ENCODE results near the gene TDG.

The TDG gene

DNA sequence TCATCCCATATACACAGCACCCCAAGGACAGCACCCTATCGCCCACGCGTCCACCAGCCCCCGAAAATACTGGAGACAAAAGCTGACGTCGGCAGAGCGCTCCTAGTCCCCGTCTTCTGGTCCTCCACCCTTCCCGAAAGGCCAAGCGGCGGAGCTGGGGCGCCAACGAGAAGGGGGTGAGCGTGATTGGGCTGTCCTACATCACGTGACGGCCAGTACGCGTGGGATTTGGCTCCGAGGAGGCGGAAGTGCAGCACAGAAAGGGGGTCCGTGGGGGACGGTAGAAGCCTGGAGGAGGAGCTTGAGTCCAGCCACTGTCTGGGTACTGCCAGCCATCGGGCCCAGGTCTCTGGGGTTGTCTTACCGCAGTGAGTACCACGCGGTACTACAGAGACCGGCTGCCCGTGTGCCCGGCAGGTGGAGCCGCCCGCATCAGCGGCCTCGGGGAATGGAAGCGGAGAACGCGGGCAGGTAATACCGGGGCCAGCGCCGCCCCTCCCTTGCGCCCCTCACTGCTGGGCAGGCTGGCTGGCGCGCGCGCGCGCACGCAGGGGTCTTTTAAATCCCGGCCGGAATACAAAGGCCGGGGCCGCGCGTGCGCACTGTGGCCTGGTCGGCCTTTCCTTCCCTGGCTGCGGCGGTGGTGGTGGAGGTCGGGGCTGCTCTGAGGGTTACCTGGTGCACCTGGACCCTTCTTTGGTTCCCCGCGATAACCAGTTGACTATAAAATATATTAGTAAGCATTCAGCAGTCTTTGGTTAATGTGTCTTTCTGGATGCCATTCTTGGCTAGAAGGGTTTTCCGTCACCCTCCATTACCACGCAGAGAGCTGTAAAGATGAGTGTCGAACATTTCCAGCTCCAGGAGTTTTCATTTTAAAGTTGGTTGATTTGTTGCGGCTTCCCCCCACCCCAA is at the start of gene TDG:
TSS of gene TDG (plus strand) at position 283 of the 915 bp plus-strand sequence. CDS start at position 449, 166 bp downstream.
- TF ChIP-seq, protein P1, sequence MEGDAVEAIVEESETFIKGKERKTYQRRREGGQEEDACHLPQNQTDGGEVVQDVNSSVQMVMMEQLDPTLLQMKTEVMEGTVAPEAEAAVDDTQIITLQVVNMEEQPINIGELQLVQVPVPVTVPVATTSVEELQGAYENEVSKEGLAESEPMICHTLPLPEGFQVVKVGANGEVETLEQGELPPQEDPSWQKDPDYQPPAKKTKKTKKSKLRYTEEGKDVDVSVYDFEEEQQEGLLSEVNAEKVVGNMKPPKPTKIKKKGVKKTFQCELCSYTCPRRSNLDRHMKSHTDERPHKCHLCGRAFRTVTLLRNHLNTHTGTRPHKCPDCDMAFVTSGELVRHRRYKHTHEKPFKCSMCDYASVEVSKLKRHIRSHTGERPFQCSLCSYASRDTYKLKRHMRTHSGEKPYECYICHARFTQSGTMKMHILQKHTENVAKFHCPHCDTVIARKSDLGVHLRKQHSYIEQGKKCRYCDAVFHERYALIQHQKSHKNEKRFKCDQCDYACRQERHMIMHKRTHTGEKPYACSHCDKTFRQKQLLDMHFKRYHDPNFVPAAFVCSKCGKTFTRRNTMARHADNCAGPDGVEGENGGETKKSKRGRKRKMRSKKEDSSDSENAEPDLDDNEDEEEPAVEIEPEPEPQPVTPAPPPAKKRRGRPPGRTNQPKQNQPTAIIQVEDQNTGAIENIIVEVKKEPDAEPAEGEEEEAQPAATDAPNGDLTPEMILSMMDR (IDR thresholded peaks at IDR 0.05; ENCODE audit: insufficient read depth, missing control alignments) = no peak
- FAIRE-seq (no peak), DNase-seq (ENCODE audit: insufficient read length, low spot score) (peak; percentile 58)

DNA sequence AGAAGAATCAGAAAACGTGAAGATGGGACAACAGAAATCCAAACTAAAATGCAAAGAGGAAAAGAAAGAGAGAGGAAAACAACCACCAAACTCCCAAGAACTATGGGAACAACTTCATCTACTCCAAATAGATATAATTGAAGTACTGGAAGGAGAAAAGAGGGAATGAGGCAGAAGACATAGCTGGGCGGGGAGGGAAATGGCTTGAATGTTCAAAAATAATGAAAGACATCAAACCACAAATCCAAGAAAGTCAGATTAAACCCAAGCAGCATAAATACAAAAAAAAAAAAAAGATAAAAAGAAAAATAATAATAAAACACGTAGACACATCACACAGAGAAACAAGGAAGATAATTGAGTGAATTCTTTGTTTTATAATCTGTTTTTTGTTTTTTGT is 47.8 kb upstream of the TDG start:
- TF ChIP-seq, protein P1 (IDR thresholded peaks at IDR 0.05; ENCODE audit: insufficient read depth, missing control alignments) = no peak
- no peak for FAIRE-seq

DNA sequence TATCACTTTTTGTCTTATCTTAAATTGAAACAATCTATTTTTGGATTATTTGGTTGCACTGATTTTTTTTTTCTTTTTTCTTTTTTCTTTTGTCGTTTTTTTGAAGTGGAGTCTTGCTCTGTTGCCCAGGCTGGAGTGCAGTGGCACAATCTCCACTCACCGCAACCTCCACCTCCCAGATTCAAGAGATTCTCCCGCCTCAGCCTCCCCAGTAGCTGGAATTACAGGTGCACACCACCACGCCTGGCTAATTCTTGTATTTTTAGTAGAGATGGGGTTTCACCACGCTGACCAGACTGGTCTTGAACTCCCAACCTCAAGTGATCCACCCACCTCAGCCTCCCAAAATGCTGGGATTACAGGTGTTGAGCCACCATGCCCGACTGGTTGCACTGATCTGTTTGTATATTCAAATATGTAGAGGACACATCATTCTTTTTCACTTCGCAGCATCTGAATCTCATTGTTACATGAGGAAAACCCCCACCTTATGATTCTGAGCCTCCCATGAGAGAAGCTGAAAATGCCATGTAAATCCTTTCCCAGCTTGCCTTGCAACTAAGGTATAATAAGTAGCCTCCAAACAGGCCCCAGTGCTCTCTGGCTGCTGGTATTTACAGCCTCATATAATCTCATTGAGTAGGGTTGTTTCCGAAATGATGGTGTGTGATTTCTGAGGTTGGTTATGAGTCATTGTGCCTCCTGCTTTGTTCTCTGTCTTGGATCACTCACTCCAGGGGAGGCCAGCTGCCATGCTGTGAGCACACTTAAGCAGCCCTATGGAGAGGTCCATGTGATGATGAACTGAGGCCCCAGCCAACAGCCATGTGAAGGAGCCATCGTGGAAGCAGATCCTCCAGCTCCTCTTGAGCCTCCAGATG is 40.7 kb upstream of the TDG start:
- DNase-seq (ENCODE audit: insufficient read length, low spot score) = no peak
- FAIRE-seq = no peak
- TF ChIP-seq, protein P1 (IDR thresholded peaks at IDR 0.05; ENCODE audit: insufficient read depth, missing control alignments) = no peak

More for the DNA sequence above, 47.8 kb upstream of the TDG start:
- DNase-seq (ENCODE audit: insufficient read length, low spot score) = no peak

DNA sequence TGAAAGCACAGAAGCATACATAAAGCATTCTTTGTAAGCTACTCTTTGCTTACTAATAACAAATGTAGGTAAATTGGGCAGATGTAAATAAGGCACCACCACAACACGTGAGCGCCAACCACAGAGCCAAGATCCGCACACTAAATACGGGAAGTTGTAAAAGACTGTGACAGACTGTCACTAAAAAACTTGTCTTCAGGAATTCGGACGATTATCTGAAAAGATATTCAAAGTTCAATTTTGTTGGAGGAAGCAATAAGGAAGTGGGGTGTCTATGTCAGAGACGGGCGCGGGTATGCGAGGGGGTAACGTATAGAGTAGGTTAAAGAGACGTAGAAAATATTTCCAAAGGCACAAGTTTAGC is 37.0 kb upstream of the TDG start:
- FAIRE-seq (no peak), DNase-seq (ENCODE audit: insufficient read length, low spot score) (no peak)
- TF ChIP-seq, protein P1 (IDR thresholded peaks at IDR 0.05; ENCODE audit: insufficient read depth, missing control alignments) = no peak

DNA sequence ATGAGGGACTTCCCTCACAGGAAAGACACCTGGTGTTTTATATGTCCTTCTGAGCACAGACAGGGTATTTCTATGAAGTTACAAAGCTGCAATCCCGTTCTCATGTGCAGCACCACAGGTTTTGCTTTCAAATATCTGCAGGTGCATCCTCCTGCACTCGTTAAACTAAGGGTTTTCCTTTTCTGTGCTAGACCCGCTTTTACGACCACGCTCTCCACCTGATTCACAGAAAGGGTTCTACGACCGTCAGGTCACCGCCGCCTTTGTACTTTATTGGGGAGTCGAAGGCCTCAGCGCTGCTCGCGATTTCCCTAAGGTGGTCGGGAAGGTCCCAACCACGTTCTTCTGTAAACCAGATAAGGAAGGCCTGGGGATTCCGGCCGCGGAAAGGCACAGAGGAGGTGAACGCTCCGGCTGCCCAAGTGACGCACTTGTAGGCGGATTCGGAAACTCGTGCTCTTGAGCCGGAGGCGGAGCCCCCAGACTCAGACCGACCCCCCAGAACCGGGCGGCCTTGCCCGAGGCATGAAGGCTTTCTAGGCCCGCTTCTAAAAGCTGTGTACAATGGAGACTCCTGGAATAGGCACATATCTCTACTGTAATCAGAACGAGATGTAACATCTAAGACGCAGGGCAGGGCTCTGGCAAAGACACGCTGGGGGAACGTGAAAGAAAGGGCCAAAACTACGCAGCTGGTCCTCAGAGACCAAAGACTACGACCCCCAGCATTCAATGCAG is 36.5 kb upstream of the TDG start:
- TF ChIP-seq, protein P1 (IDR thresholded peaks at IDR 0.05; ENCODE audit: insufficient read depth, missing control alignments) = no peak
- DNase-seq (ENCODE audit: insufficient read length, low spot score) (peak; percentile 47), FAIRE-seq (no peak)

DNA sequence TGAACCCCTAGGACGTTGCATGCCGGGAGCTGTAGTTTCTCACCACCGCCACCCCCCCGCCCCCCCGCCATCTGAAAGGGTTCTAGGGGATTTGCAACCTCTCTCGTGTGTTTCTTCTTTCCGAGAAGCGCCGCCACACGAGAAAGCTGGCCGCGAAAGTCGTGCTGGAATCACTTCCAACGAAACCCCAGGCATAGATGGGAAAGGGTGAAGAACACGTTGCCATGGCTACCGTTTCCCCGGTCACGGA is 36.0 kb upstream of the TDG start:
- no peak for DNase-seq (ENCODE audit: insufficient read length, low spot score)
- TF ChIP-seq, protein P1 (IDR thresholded peaks at IDR 0.05; ENCODE audit: insufficient read depth, missing control alignments) = no peak
- FAIRE-seq = no peak
